ENCODE results near the gene AKIP1. TPM values are rescaled to one million over a fixed set of nuclear protein-coding genes. Genes with fewer than 3 reads are reported as not detected.

The AKIP1 gene, protein sequence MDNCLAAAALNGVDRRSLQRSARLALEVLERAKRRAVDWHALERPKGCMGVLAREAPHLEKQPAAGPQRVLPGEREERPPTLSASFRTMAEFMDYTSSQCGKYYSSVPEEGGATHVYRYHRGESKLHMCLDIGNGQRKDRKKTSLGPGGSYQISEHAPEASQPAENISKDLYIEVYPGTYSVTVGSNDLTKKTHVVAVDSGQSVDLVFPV
- total RNA-seq (2021; ENCODE audit: unreplicated experiment) (85.2 TPM), Bru-seq, nascent RNA (percentile 85 among the genes with signal in this experiment), BruChase-seq, experiment 1, labeled RNA remaining after a 2-hour chase (percentile 89 among the genes with signal in this experiment), BruChase-seq, experiment 2, labeled RNA remaining after a 6-hour chase (percentile 89 among the genes with signal in this experiment)
- 120 TPM for polyA plus RNA-seq (2012; ENCODE audit: insufficient read length)
- long read RNA-seq, transcript AKIP1-210 (5 exons, 1,022 nt) = minor isoform, 15 of 103 reads
- long read RNA-seq, transcript AKIP1-203 (6 exons, 1,327 nt) = major isoform, 27 of 103 reads
- long read RNA-seq, transcript AKIP1-204 (4 exons, 1,084 nt) = minor isoform, 8 of 103 reads
- long read RNA-seq, transcript AKIP1-201 (5 exons, 1,247 nt) = minor isoform, 18 of 103 reads
- long read RNA-seq, partial matches to known transcripts = 2 of 103 reads
- long read RNA-seq, other reads (novel, unspliced or antisense) = 27 of 103 reads

DNA sequence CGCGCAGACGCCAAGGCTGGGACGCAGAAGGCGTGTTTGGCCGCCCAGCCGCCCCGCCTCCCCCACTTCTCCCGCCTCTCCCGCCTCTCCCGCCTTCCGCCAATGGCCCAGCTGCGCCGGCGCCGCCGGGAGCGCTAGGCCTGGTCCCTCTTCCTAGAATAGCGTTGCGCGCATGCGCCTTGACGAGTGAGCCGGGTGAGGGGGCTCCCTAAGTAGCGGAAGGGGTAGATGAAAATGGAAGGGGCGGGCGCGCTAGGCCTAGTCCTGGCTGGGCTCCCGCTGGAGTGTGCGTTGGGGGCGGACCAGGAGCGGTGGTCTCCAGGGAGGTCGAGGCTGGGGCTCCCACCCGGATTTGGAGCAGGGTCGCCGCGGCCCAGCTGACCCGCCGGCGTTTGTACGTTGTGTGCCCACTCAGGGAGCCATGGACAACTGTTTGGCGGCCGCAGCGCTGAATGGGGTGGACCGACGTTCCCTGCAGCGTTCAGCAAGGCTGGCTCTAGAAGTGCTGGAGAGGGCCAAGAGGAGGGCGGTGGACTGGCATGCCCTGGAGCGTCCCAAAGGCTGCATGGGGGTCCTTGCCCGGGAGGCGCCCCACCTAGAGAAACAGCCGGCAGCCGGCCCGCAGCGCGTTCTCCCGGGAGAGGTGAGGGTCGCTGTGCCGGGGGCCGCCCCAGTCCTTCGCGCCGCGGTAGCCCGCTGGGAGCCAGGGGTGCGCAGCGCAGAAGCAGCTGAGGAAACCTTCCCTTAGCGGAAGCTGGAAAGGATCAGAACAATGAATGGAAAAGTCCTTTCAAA lies at the start of gene AKIP1:
Gene AKIP1 (plus strand): TSS at position 161 of the 795 bp plus-strand sequence. CDS start 261 bp downstream, at position 422.
- TF ChIP-seq POLR2AphosphoS5 (IDR thresholded peaks at IDR 0.05; ENCODE audit: low read depth, low read length) = peak; percentile 87
- TF ChIP-seq, protein P1, sequence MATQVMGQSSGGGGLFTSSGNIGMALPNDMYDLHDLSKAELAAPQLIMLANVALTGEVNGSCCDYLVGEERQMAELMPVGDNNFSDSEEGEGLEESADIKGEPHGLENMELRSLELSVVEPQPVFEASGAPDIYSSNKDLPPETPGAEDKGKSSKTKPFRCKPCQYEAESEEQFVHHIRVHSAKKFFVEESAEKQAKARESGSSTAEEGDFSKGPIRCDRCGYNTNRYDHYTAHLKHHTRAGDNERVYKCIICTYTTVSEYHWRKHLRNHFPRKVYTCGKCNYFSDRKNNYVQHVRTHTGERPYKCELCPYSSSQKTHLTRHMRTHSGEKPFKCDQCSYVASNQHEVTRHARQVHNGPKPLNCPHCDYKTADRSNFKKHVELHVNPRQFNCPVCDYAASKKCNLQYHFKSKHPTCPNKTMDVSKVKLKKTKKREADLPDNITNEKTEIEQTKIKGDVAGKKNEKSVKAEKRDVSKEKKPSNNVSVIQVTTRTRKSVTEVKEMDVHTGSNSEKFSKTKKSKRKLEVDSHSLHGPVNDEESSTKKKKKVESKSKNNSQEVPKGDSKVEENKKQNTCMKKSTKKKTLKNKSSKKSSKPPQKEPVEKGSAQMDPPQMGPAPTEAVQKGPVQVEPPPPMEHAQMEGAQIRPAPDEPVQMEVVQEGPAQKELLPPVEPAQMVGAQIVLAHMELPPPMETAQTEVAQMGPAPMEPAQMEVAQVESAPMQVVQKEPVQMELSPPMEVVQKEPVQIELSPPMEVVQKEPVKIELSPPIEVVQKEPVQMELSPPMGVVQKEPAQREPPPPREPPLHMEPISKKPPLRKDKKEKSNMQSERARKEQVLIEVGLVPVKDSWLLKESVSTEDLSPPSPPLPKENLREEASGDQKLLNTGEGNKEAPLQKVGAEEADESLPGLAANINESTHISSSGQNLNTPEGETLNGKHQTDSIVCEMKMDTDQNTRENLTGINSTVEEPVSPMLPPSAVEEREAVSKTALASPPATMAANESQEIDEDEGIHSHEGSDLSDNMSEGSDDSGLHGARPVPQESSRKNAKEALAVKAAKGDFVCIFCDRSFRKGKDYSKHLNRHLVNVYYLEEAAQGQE (IDR thresholded peaks at IDR 0.05; ENCODE audit: insufficient read depth in 1 of 2, low read depth in 2 of 2, low read length in 1 of 2) = 0 out of 4 replicates have a peak, but pooled peaks of 1 of the 2 experiments have one; percentile 14
- peak; percentile 69; the same call in 1 of the 2 replicates for TF ChIP-seq SIN3A (IDR thresholded peaks at IDR 0.05; ENCODE audit: borderline replicate concordance, insufficient read depth, low read depth, low read length)
- TF ChIP-seq, protein P2, sequence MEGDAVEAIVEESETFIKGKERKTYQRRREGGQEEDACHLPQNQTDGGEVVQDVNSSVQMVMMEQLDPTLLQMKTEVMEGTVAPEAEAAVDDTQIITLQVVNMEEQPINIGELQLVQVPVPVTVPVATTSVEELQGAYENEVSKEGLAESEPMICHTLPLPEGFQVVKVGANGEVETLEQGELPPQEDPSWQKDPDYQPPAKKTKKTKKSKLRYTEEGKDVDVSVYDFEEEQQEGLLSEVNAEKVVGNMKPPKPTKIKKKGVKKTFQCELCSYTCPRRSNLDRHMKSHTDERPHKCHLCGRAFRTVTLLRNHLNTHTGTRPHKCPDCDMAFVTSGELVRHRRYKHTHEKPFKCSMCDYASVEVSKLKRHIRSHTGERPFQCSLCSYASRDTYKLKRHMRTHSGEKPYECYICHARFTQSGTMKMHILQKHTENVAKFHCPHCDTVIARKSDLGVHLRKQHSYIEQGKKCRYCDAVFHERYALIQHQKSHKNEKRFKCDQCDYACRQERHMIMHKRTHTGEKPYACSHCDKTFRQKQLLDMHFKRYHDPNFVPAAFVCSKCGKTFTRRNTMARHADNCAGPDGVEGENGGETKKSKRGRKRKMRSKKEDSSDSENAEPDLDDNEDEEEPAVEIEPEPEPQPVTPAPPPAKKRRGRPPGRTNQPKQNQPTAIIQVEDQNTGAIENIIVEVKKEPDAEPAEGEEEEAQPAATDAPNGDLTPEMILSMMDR (IDR thresholded peaks at IDR 0.05) = no peak
- TF ChIP-seq TCF7L2 (IDR thresholded peaks at IDR 0.05; ENCODE audit: low read depth, low read length) = no peak
- Histone ChIP-seq H3K4me3 (ENCODE audit: low read depth in 2 of 2, low read length in 2 of 2) (peak within 1 kb of the TSS; percentile 72 to 81), H3K9me3 (ENCODE audit: control insufficient read depth, insufficient read depth, low read depth, low read length) (no peaks in the 10 kb centered on the region), H3K27me3 (ENCODE audit: control insufficient read depth, insufficient read depth, low read length) (no peaks in the 10 kb centered on the region), H3K4me1 (ENCODE audit: control insufficient read depth, insufficient read depth, low read length) (peaks cover 28% of the 10 kb centered on the region), H3K36me3 (ENCODE audit: control insufficient read depth, insufficient read depth, low read length) (peaks cover 5% of the 10 kb centered on the region), H3K27ac (ENCODE audit: low read length) (peak within 1 kb of the TSS; percentile 88)
- ChIA-PET CTCF (interaction anchor here (0.5 to 0.7 kb wide), 3 partner anchors 28 to 105 kb away, joined by 4 to 6 read pairs (median 5); no protein-coding TSS in a partner anchor), POLR2A (interaction anchor here (0.5 to 0.6 kb wide), 7 partner anchors 43 to 803 kb away, joined by 3 to 15 read pairs (median 5); no protein-coding TSS in a partner anchor)
- no peak for DNase-seq (ENCODE audit: low read depth, low spot score)
- ATAC-seq = peak; percentile 94
- BruUV-seq (replicated peaks) = no TSS peak
- in situ Hi-C loops (cut with HindIII; ENCODE audit: low pct_unique_long_range_greater_than_20kb, low sequenced_read_pairs) (no loop called here), intact Hi-C loops (cut with micrococcal nuclease; ENCODE audit: unreplicated experiment) (loop anchor here (5.0 kb wide), 1 partner anchor 226 kb away; no protein-coding TSS in a partner anchor)

DNA sequence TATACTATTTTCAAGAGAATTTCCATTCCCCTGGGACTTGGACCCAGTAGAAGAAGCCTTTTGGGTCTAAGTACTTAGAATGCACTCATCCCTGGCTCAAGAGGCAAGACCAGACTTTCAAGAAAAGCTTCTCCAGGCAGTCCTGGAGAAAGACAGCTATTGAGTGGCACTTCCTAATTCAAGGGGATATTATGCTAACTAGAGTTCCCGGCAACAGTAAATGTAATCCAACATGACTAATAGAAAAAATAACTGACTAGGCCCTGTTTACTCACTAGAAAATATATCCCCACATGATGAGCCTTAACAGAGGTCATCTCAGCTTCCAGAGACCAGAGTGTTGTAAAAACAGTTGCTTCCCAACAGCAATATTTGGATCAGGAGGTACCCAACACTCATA lies 47.2 kb upstream of the AKIP1 start:
- ChIA-PET CTCF (no interaction called here), POLR2A (no interaction called here)
- BruUV-seq (replicated peaks) = no TSS peak
- no peaks in the 10 kb centered on the region for H3K27me3 ChIP-seq (ENCODE audit: control insufficient read depth, insufficient read depth, low read length)
- DNase-seq (ENCODE audit: low read depth, low spot score) (no peak), ATAC-seq (peak; percentile 64)
- H3K4me3 ChIP-seq (ENCODE audit: low read depth in 2 of 2, low read length in 2 of 2) = no peak overlapping the region
- TF ChIP-seq SIN3A (IDR thresholded peaks at IDR 0.05; ENCODE audit: borderline replicate concordance, insufficient read depth, low read depth, low read length) (no peak), TCF7L2 (IDR thresholded peaks at IDR 0.05; ENCODE audit: low read depth, low read length) (no peak), POLR2AphosphoS5 (IDR thresholded peaks at IDR 0.05; ENCODE audit: low read depth, low read length) (no peak)
- TF ChIP-seq, protein P1 (IDR thresholded peaks at IDR 0.05; ENCODE audit: insufficient read depth in 1 of 2, low read depth in 2 of 2, low read length in 1 of 2) = no peak
- TF ChIP-seq, protein P2 (IDR thresholded peaks at IDR 0.05) = no peak
- H3K9me3 ChIP-seq (ENCODE audit: control insufficient read depth, insufficient read depth, low read depth, low read length) = no peaks in the 10 kb centered on the region
- in situ Hi-C loops (cut with HindIII; ENCODE audit: low pct_unique_long_range_greater_than_20kb, low sequenced_read_pairs) = no loop called here
- intact Hi-C loops (cut with micrococcal nuclease; ENCODE audit: unreplicated experiment) = no loop called here
- H3K27ac ChIP-seq (ENCODE audit: low read length) = no peak overlapping the region
- H3K36me3 ChIP-seq (ENCODE audit: control insufficient read depth, insufficient read depth, low read length) = no peaks in the 10 kb centered on the region
- H3K4me1 ChIP-seq (ENCODE audit: control insufficient read depth, insufficient read depth, low read length) = peaks cover 16% of the 10 kb centered on the region; the same call in 1 of the 2 replicates

Measured in Panc1 (cell line).